Endothelial cell of umbilical vein (primary cell): ENCODE measurements around the gene MAP4K4. TPM values are rescaled to one million over a fixed set of nuclear protein-coding genes. Genes with fewer than 3 reads are reported as not detected.

Source experiments
- BruUV-seq: library from RNA; stranded (reverse); fragments of 400-500 nt; replicated peaks from 2 replicates; lab custom pipeline; 2021; lab: Mats Ljungman, UMichigan
- CTCF ChIA-PET: fragments of 300-600, 350-600 bp; sonication (Branson Sonifier 250); formaldehyde crosslinking; loops from one replicate; lab custom pipeline; 2021; ENCODE audit warnings: antibody characterized with exemption, inconsistent platforms; lab: Charles Lee
- POLR2A ChIA-PET: fragments of 300-600, 350-600 bp; sonication (Branson Sonifier 250); formaldehyde crosslinking; loops from one replicate; lab custom pipeline; 2021; ENCODE audit warnings: antibody characterized with exemption, inconsistent platforms; lab: Charles Lee
- DNase-seq: peaks from one replicate; pipeline ENCODE4 v3.0.0-alpha.2; 2011; ENCODE audit warnings: low read depth, low spot score
- FAIRE-seq: peaks from 2 replicates; lab custom pipeline; 2011; peaks lifted over from hg19 to GRCh38; lab: Jason Lieb, UNC
- H2AFZ ChIP-seq: 2 replicates; pipeline ENCODE4 v1.6.0; 2012; ENCODE audit warnings: low read depth, low read length, control low read depth, inconsistent platforms
- H3K27ac ChIP-seq: 2 replicates; pipeline ENCODE4 v1.5.1; 2011; ENCODE audit warnings: low read depth, mild to moderate bottlenecking, control low read depth, low read length, moderate library complexity; ENCODE audit not compliant: insufficient read depth
- H3K27me3 ChIP-seq, 2 experiments: 2 replicates each; pipeline versions ENCODE4 v1.6.0 to v1.6.1; 2011; ENCODE audit warnings: low read length in 2 of 2, mixed read lengths in 1 of 2; ENCODE audit not compliant: control insufficient read depth in 2 of 2, insufficient read depth in 2 of 2
- H3K36me3 ChIP-seq, 2 experiments: 2 replicates in 1 of 2; 3 replicates in 1 of 2; pipeline ENCODE4 v1.5.1; 2011; ENCODE audit warnings: low read length in 2 of 2, mild to moderate bottlenecking in 1 of 2, moderate library complexity in 1 of 2; ENCODE audit not compliant: control insufficient read depth in 2 of 2, insufficient read depth in 2 of 2; ENCODE audit errors: extremely low read depth in 1 of 2
- H3K4me1 ChIP-seq: 3 replicates; pipeline ENCODE4 v1.5.1; 2011; ENCODE audit warnings: mild to moderate bottlenecking, low read length; ENCODE audit not compliant: control insufficient read depth, insufficient read depth; ENCODE audit errors: extremely low read depth
- H3K4me2 ChIP-seq: 2 replicates; pipeline ENCODE4 v1.6.1; 2011; ENCODE audit warnings: low read length, control low read depth, mixed read lengths; ENCODE audit not compliant: insufficient read depth
- H3K4me3 ChIP-seq, 3 experiments: fragments of 200-600 bp in 1 of 3; sonication (generic), shearing (Covaris generic) in 1 of 3; replicated peaks in 1 of 3; 2 replicates each; pipeline ENCODE4 v1.5.1; 2011 to 2016; ENCODE audit warnings: control low read depth in 3 of 3, low read length in 3 of 3, mild to moderate bottlenecking in 2 of 3, inconsistent platforms in 1 of 3, low read depth in 1 of 3, moderate library complexity in 1 of 3; ENCODE audit not compliant: insufficient read depth in 1 of 3
- H3K79me2 ChIP-seq: 2 replicates; pipeline ENCODE4 v1.6.0; 2012; ENCODE audit warnings: low read length, inconsistent platforms; ENCODE audit not compliant: control insufficient read depth, insufficient read depth
- H3K9ac ChIP-seq: replicated peaks from 2 replicates; pipeline ENCODE3; 2011; ENCODE audit warnings: low read length, control low read depth; ENCODE audit not compliant: insufficient read depth; ENCODE audit errors: extremely low read depth
- H3K9me1 ChIP-seq: replicated peaks from 3 replicates; pipeline ENCODE4 v1.6.0; 2011; ENCODE audit warnings: mild to moderate bottlenecking, low read length; ENCODE audit not compliant: control insufficient read depth, insufficient read depth; ENCODE audit errors: extremely low read depth
- H3K9me3 ChIP-seq: replicated peaks from 2 replicates; pipeline ENCODE4 v1.5.1; 2012; ENCODE audit warnings: low read length, inconsistent platforms; ENCODE audit not compliant: control insufficient read depth, insufficient read depth
- H4K20me1 ChIP-seq: replicated peaks from 2 replicates; pipeline ENCODE3; 2011; ENCODE audit warnings: mild to moderate bottlenecking, low read length; ENCODE audit not compliant: control insufficient read depth, insufficient read depth; ENCODE audit errors: extremely low read depth
- EZH2 ChIP-seq: IDR thresholded peaks from 2 replicates; pipeline ENCODE4 v1.6.1; 2012; ENCODE audit warnings: borderline replicate concordance, low read depth, mild to moderate bottlenecking, moderate library complexity, low read length, inconsistent platforms; ENCODE audit not compliant: severe bottlenecking
- FOS ChIP-seq: IDR thresholded peaks from 2 replicates; pipeline ENCODE4 v1.6.1; 2011; ENCODE audit warnings: mild to moderate bottlenecking, low read length, moderate library complexity, borderline replicate concordance; ENCODE audit not compliant: insufficient read depth
- GATA2 ChIP-seq: IDR thresholded peaks from 2 replicates; pipeline ENCODE4 v1.7.0; 2011; ENCODE audit warnings: low read depth, mild to moderate bottlenecking, moderate library complexity, mixed read lengths, low read length; ENCODE audit not compliant: insufficient read length, insufficient read depth
- JUN ChIP-seq: IDR thresholded peaks from 2 replicates; pipeline ENCODE4 v1.6.1; 2011; ENCODE audit warnings: borderline replicate concordance, low read depth; ENCODE audit not compliant: insufficient read length, insufficient read depth
- MYC ChIP-seq: IDR thresholded peaks from one replicate; pipeline ENCODE4 v1.6.1; 2011; ENCODE audit warnings: mild to moderate bottlenecking, low read depth, low read length
- POLR2A ChIP-seq: IDR thresholded peaks from 2 replicates; pipeline ENCODE4 v1.6.1; 2012; ENCODE audit warnings: low read depth, mild to moderate bottlenecking, control low read depth, low read length
- POLR2AphosphoS5 ChIP-seq: IDR thresholded peaks from 2 replicates; pipeline ENCODE4 v1.6.1; 2012; ENCODE audit warnings: low read depth, mild to moderate bottlenecking, control low read depth, low read length, moderate library complexity; ENCODE audit not compliant: insufficient read depth
- dilution Hi-C: fragments of 300-500 bp; cut with MboI; formaldehyde crosslinking; loops from one replicate; pipeline ENCODE4 v1.15.0; 2019; ENCODE audit warnings: low sequenced_read_pairs; ENCODE audit not compliant: extremely low pct_ligation_motif_present
- intact Hi-C: fragments of 100-400 bp; cut with micrococcal nuclease; formaldehyde crosslinking; loops from one replicate; pipeline ENCODE4 v1.10.0; 2022
- polyA plus RNA-seq, 4 experiments: library from polyadenylated mRNA; depleted of rRNA in 3 of 4; stranded (reverse) in 3 of 4; unstranded in 1 of 4; fragments of >200 nt; gene quantifications; 2 replicates each; pipeline versions ENCODE4 v1.2.1 to v1.2.3, GENCODE V29; 2011 to 2012; ENCODE audit warnings: missing spikeins in 1 of 4
- total RNA-seq: library from RNA; stranded (reverse); gene quantifications from 2 replicates; pipeline ENCODE4 v1.2.3, GENCODE V29; 2021
- TF ChIP-seq, protein P1 (sequence below): IDR thresholded peaks from 2 replicates; pipeline ENCODE4 v1.6.1; 2011; ENCODE audit not compliant: insufficient read depth, insufficient read length
- TF ChIP-seq, protein P2 (sequence below), 2 donors: IDR thresholded peaks; 1 replicate in 1 of 2; 2 replicates in 1 of 2; pipeline ENCODE4 v1.5.1; 2011; ENCODE audit warnings: low read length in 2 of 2, mild to moderate bottlenecking in 2 of 2, moderate library complexity in 2 of 2, control low read depth in 1 of 2, inconsistent platforms in 1 of 2, low read depth in 1 of 2; ENCODE audit not compliant: insufficient read depth in 1 of 2; ENCODE audit errors: extremely low read depth in 1 of 2

MAP4K4 gene
- total and polyA plus RNA-seq, 2 donors (not counting 3 experiments of a cell fraction or from before 2014, with no cell fraction given) = 79.4 to 269 TPM

GRCh38 chr2:101781791-101782426 lies 84.4 kb downstream of the MAP4K4 start:
- Histone ChIP-seq H3K27ac (no peak overlapping the region), H4K20me1 (peaks cover 62% of the 10 kb centered on the region), H3K9me1 (peaks cover 3% of the 10 kb centered on the region), H3K4me3 (no peak overlapping the region), H3K27me3 (no peaks in the 10 kb centered on the region), H3K9ac (no peak overlapping the region), H3K79me2 (peaks cover 99% of the 10 kb centered on the region), H3K4me2 (no peak overlapping the region), H2AFZ (no peak overlapping the region), H3K4me1 (peaks cover 6% of the 10 kb centered on the region), H3K9me3 (no peaks in the 10 kb centered on the region), H3K36me3 (no peaks in the 10 kb centered on the region)
- DNase-seq (no peak), FAIRE-seq (no peak)
- ChIA-PET CTCF (interaction anchor here (1.1 to 3.1 kb wide), 5 partner anchors 11 to 440 kb away, joined by 3 to 14 read pairs (median 5); no protein-coding TSS in a partner anchor), POLR2A (no interaction called here)
- intact Hi-C loops (no loop called here), dilution Hi-C loops (no loop called here)
- no peak for TF ChIP-seq FOS
- TF ChIP-seq, protein P1, sequence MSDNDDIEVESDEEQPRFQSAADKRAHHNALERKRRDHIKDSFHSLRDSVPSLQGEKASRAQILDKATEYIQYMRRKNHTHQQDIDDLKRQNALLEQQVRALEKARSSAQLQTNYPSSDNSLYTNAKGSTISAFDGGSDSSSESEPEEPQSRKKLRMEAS = no peak
- no peak for TF ChIP-seq POLR2A
- no peak for TF ChIP-seq MYC
- TF ChIP-seq JUN = no peak
- TF ChIP-seq POLR2AphosphoS5 = no peak
- no peak for TF ChIP-seq EZH2
- no peak for TF ChIP-seq GATA2
- TF ChIP-seq, protein P2, sequence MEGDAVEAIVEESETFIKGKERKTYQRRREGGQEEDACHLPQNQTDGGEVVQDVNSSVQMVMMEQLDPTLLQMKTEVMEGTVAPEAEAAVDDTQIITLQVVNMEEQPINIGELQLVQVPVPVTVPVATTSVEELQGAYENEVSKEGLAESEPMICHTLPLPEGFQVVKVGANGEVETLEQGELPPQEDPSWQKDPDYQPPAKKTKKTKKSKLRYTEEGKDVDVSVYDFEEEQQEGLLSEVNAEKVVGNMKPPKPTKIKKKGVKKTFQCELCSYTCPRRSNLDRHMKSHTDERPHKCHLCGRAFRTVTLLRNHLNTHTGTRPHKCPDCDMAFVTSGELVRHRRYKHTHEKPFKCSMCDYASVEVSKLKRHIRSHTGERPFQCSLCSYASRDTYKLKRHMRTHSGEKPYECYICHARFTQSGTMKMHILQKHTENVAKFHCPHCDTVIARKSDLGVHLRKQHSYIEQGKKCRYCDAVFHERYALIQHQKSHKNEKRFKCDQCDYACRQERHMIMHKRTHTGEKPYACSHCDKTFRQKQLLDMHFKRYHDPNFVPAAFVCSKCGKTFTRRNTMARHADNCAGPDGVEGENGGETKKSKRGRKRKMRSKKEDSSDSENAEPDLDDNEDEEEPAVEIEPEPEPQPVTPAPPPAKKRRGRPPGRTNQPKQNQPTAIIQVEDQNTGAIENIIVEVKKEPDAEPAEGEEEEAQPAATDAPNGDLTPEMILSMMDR (IDR thresholded peaks at IDR 0.05; ENCODE audit: extremely low read depth in 1 of 2, insufficient read depth in 1 of 2, low read depth in 1 of 2, low read length in 2 of 2) = no peak
- BruUV-seq = no TSS peak
